HepG2 (cell line): ENCODE data around the gene SMAP1. TPM values are rescaled to one million over a fixed set of nuclear protein-coding genes. Genes with fewer than 3 reads are reported as not detected.

Experiments
- AGO1 ChIP-seq: fragments of 200-400 bp; formaldehyde crosslinking; IDR thresholded peaks from 2 replicates; pipeline ENCODE4 v1.6.1; 2017; ENCODE audit warnings: mild to moderate bottlenecking, low read depth, low read length, moderate library complexity; ENCODE audit not compliant: poor library complexity, severe bottlenecking
- LCORL ChIP-seq, 2 experiments: fragments of 450-650 bp in 1 of 2; sonication (generic) in 1 of 2; formaldehyde crosslinking in 1 of 2; IDR thresholded peaks; 2 replicates each; pipeline versions ENCODE4 v1.5.0 to v1.6.1; 2017 to 2020; ENCODE audit warnings: antibody characterized with exemption in 1 of 2, missing genetic modification reagents in 1 of 2
- PBX2 ChIP-seq: IDR thresholded peaks from 2 replicates; pipeline ENCODE4 v1.6.1; 2016; ENCODE audit warnings: control low read depth
- TEF ChIP-seq: sonication (generic); formaldehyde crosslinking; IDR thresholded peaks from 2 replicates; pipeline ENCODE4 v1.5.0; 2020; ENCODE audit warnings: missing genetic modification reagents
- ZNF512 ChIP-seq: sonication (generic); formaldehyde crosslinking; IDR thresholded peaks from 2 replicates; pipeline ENCODE4 v1.4.0; 2020; ENCODE audit warnings: mild to moderate bottlenecking, missing genetic modification reagents
- ZNF543 ChIP-seq: sonication (generic); formaldehyde crosslinking; IDR thresholded peaks from 2 replicates; pipeline ENCODE4 v1.4.0; 2020; ENCODE audit warnings: mild to moderate bottlenecking, missing genetic modification reagents
- ZNF713 ChIP-seq: sonication (generic); formaldehyde crosslinking; IDR thresholded peaks from 2 replicates; pipeline ENCODE4 v1.4.0; 2020; ENCODE audit warnings: mild to moderate bottlenecking, missing genetic modification reagents
- polyA plus RNA-seq, 8 experiments: library from polyadenylated mRNA; depleted of rRNA in 3 of 8; stranded (reverse) in 7 of 8; unstranded in 1 of 8; fragments of >200 nt; fragmentation: Illumina TruSeq in 4 of 8; extraction: Trizol in 4 of 8; gene quantifications; 2 replicates each; pipeline versions ENCODE4 v1.2.1 to v1.2.3, GENCODE V29; 2011 to 2016; ENCODE audit warnings: low read depth in 4 of 8, missing spikeins in 1 of 8, mixed read lengths in 1 of 8; ENCODE audit not compliant: insufficient read depth in 1 of 8
- total RNA-seq, 5 experiments: library from RNA; depleted of rRNA; stranded (reverse); fragments of >200 nt; fragmentation: Illumina TruSeq; extraction: Trizol; gene quantifications; 2 replicates each; pipeline ENCODE4 v1.2.3, GENCODE V29; 2016; ENCODE audit warnings: low read depth in 1 of 5

SMAP1 gene
- total and polyA plus RNA-seq, 2 of the 13 experiments (the other 11 are each of a cell fraction or from before 2014, with no cell fraction given): 13.4 to 17.8 TPM

DNA sequence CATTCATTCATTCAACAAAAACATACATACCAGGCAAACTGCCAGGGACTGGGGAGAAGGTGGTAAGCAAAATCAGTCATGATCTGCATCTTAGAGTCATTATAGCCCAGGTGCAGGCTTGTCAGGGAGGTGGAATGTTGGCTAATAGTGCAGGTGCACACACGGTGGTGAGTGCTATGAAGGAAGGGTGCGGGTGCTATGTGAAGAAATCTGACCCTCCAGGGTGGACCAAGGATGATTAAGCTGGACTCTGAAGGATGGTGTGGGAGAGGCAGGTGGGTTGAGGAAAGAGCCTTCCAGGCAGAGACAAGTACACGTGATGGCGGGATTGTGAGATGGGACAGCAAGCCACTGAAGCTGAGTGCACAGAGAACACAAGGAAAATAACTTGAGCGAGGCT, 211.8 kb downstream of the SMAP1 start (continued):
- TF ChIP-seq LCORL (IDR thresholded peaks at IDR 0.05) (no peak), LCORL (CRISPR knock-in tag; IDR thresholded peaks at IDR 0.05) (no peak), ZNF543 (CRISPR knock-in tag) (no peak), TEF (CRISPR knock-in tag) (no peak), AGO1 (no peak), ZNF512 (no peak), ZNF713 (no peak), PBX2 (CRISPR knock-in tag) (no peak)
